Astrocyte (in vitro differentiated cells and primary cell): ENCODE data around the gene ELFN2. TPM values are rescaled to one million over a fixed set of nuclear protein-coding genes. Genes with fewer than 3 reads are reported as not detected.

Experiments used
- DNase-seq: peaks from one replicate; pipeline ENCODE4 v3.0.0-alpha.2; 2010; ENCODE audit warnings: low read depth
- FAIRE-seq: peaks from 2 replicates; lab custom pipeline; 2011; peaks lifted over from hg19 to GRCh38; lab: Jason Lieb, UNC
- H2AFZ ChIP-seq: 2 replicates; pipeline ENCODE4 v1.6.0; 2012; ENCODE audit warnings: low read depth, low read length, inconsistent platforms
- H3K27ac ChIP-seq: 2 replicates; pipeline ENCODE4 v1.5.1; 2011; ENCODE audit warnings: low read depth, low read length, inconsistent platforms
- H3K27me3 ChIP-seq: 2 replicates; pipeline ENCODE4 v1.6.0; 2011; ENCODE audit warnings: low read length, inconsistent platforms; ENCODE audit not compliant: insufficient read depth
- H3K36me3 ChIP-seq: 2 replicates; pipeline ENCODE4 v1.5.1; 2011; ENCODE audit warnings: low read length, inconsistent platforms; ENCODE audit not compliant: insufficient read depth
- H3K4me1 ChIP-seq: 2 replicates; pipeline ENCODE4 v1.5.1; 2011; ENCODE audit warnings: low read length, inconsistent platforms; ENCODE audit not compliant: insufficient read depth
- H3K4me2 ChIP-seq: 2 replicates; pipeline ENCODE4 v1.6.0; 2012; ENCODE audit warnings: low read length, inconsistent platforms
- H3K4me3 ChIP-seq: 2 replicates; pipeline ENCODE4 v1.5.1; 2011; ENCODE audit warnings: low read depth, mild to moderate bottlenecking, low read length, inconsistent platforms; ENCODE audit not compliant: insufficient read depth
- H3K79me2 ChIP-seq: 2 replicates; pipeline ENCODE4 v1.6.0; 2012; ENCODE audit warnings: mild to moderate bottlenecking, low read length, inconsistent platforms; ENCODE audit not compliant: insufficient read depth
- H3K9ac ChIP-seq: 2 replicates; pipeline ENCODE4 v1.6.0; 2012; ENCODE audit warnings: mild to moderate bottlenecking, low read length, inconsistent platforms
- H3K9me3 ChIP-seq: 2 replicates; pipeline ENCODE4 v1.5.1; 2012; ENCODE audit warnings: low read depth, mild to moderate bottlenecking, low read length, inconsistent platforms; ENCODE audit not compliant: insufficient read depth
- H4K20me1 ChIP-seq: 2 replicates; pipeline ENCODE4 v1.6.0; 2012; ENCODE audit warnings: low read length, inconsistent platforms; ENCODE audit not compliant: insufficient read depth
- H3K27ac Mint-ChIP-seq: one replicate; pipeline ENCODE4 v1.8.0; 2021; ENCODE audit warnings: mild to moderate bottlenecking, mixed read lengths; ENCODE audit not compliant: unreplicated experiment
- H3K27me3 Mint-ChIP-seq: one replicate; pipeline ENCODE4 v1.8.0; 2021; ENCODE audit warnings: low read depth, mixed read lengths; ENCODE audit not compliant: unreplicated experiment
- H3K36me3 Mint-ChIP-seq: one replicate; pipeline ENCODE4 v1.8.0; 2021; ENCODE audit warnings: low read depth, mixed read lengths; ENCODE audit not compliant: unreplicated experiment
- H3K4me1 Mint-ChIP-seq: one replicate; pipeline ENCODE4 v1.8.0; 2021; ENCODE audit warnings: low read depth, mixed read lengths; ENCODE audit not compliant: unreplicated experiment
- H3K4me3 Mint-ChIP-seq: one replicate; pipeline ENCODE4 v1.8.0; 2021; ENCODE audit warnings: mild to moderate bottlenecking, moderate library complexity, mixed read lengths; ENCODE audit not compliant: unreplicated experiment
- H3K9me3 Mint-ChIP-seq: one replicate; pipeline ENCODE4 v1.8.0; 2021; ENCODE audit warnings: mild to moderate bottlenecking, mixed read lengths; ENCODE audit not compliant: unreplicated experiment
- EZH2 ChIP-seq: IDR thresholded peaks from 2 replicates; pipeline ENCODE4 v1.6.1; 2012; ENCODE audit warnings: mild to moderate bottlenecking, low read length, inconsistent platforms; ENCODE audit not compliant: insufficient read depth
- total RNA-seq: library from RNA; stranded (reverse); gene quantifications from 2 replicates; pipeline ENCODE4 v1.2.1, GENCODE V29; 2021
- TF ChIP-seq, protein P1 (sequence below): IDR thresholded peaks from 2 replicates; pipeline ENCODE4 v1.5.1; 2011; ENCODE audit warnings: low read depth, mild to moderate bottlenecking, inconsistent platforms, low read length, moderate library complexity; ENCODE audit not compliant: insufficient read depth

Gene ELFN2
- total RNA-seq, 1 donor from 2014 or later = 2.8 TPM

- Mint-ChIP-seq H3K27me3 (peaks cover 64% of the 10 kb centered on the region), H3K9me3 (peaks cover 2% of the 10 kb centered on the region), H3K4me3 (no peak overlapping the region), H3K27ac (no peak overlapping the region), H3K4me1 (peaks cover 7% of the 10 kb centered on the region), H3K36me3 (peaks cover 5% of the 10 kb centered on the region)
- H3K36me3 ChIP-seq = no peaks in the 10 kb centered on the region
- FAIRE-seq (no peak), DNase-seq (no peak)
- H3K27ac ChIP-seq = no peak overlapping the region
- H3K4me3 ChIP-seq = no peak overlapping the region
- no peak overlapping the region for H2AFZ ChIP-seq
- no peaks in the 10 kb centered on the region for H3K79me2 ChIP-seq
- no peak for TF ChIP-seq EZH2
- TF ChIP-seq, protein P1, sequence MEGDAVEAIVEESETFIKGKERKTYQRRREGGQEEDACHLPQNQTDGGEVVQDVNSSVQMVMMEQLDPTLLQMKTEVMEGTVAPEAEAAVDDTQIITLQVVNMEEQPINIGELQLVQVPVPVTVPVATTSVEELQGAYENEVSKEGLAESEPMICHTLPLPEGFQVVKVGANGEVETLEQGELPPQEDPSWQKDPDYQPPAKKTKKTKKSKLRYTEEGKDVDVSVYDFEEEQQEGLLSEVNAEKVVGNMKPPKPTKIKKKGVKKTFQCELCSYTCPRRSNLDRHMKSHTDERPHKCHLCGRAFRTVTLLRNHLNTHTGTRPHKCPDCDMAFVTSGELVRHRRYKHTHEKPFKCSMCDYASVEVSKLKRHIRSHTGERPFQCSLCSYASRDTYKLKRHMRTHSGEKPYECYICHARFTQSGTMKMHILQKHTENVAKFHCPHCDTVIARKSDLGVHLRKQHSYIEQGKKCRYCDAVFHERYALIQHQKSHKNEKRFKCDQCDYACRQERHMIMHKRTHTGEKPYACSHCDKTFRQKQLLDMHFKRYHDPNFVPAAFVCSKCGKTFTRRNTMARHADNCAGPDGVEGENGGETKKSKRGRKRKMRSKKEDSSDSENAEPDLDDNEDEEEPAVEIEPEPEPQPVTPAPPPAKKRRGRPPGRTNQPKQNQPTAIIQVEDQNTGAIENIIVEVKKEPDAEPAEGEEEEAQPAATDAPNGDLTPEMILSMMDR = no peak
- peaks cover 55% of the 10 kb centered on the region for H4K20me1 ChIP-seq
- H3K4me2 ChIP-seq = no peak overlapping the region
- H3K9ac ChIP-seq = no peak overlapping the region
- H3K27me3 ChIP-seq = peaks cover 8% of the 10 kb centered on the region
- peaks cover 6% of the 10 kb centered on the region for H3K4me1 ChIP-seq
- H3K9me3 ChIP-seq = no peaks in the 10 kb centered on the region
Measured at GRCh38 chr22:37415210-37415609, 12.1 kb downstream of the ELFN2 start.

DNA sequence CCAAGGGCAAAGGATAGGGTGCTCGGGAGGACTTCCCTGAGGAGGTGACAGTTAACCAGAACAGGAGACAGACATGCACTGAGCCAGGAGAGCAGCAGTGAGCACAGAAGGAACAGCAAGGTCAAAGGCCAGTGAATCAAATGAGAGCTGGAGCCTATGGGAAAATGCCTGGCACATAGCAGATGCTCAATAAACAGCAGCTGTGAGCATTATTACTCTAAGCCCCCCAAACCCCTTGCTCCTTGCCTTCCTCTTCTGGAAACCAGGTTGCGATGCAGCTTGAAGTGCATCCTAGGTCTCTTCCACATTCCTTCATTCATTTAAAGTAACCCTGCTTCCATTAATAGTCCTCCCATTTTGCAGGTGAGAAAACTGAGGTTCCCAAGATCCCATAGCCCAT lies 13.0 kb downstream of the ELFN2 start:
- peaks cover 68% of the 10 kb centered on the region for H3K27me3 Mint-ChIP-seq

DNA sequence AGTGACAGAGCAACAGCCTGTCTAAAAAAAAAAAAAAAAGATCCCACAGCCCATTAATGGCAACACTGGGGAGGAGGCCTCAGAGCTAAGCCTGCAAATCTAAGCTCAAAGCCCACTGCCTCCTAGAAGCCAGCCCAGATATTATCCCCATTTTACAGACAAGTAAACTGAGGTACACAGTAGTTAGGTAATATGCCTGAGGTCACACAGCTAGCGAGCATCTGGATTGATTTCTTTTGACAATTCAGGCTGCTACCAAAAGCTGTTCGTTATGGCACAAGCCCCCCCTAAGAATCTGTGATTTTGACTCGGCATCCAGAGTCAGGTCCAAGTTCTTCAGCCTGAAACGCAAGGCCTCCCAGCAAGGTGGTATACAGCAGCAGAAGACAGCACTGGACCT lies 13.7 kb downstream of the ELFN2 start:
- peaks cover under 1% of the 10 kb centered on the region for H3K9me3 Mint-ChIP-seq
- TF ChIP-seq, protein P1 = no peak
- TF ChIP-seq EZH2 = no peak
- no peaks in the 10 kb centered on the region for H3K36me3 ChIP-seq
- H2AFZ ChIP-seq = no peak overlapping the region
- H3K27me3 ChIP-seq = peaks cover 3% of the 10 kb centered on the region
- H3K4me3 Mint-ChIP-seq = no peak overlapping the region
- no peaks in the 10 kb centered on the region for H3K9me3 ChIP-seq
- H3K27ac ChIP-seq = no peak overlapping the region
- H3K4me1 Mint-ChIP-seq = peaks cover 4% of the 10 kb centered on the region
- H3K4me3 ChIP-seq = no peak overlapping the region
- no peak for FAIRE-seq
- H3K4me2 ChIP-seq = no peak overlapping the region
- H3K36me3 Mint-ChIP-seq = peaks cover 3% of the 10 kb centered on the region
- no peaks in the 10 kb centered on the region for H3K79me2 ChIP-seq
- H4K20me1 ChIP-seq = peaks cover 53% of the 10 kb centered on the region
- no peak overlapping the region for H3K27ac Mint-ChIP-seq
- peaks cover 5% of the 10 kb centered on the region for H3K4me1 ChIP-seq
- no peak overlapping the region for H3K9ac ChIP-seq
- DNase-seq = no peak
- peaks cover 65% of the 10 kb centered on the region for H3K27me3 Mint-ChIP-seq

More for the DNA sequence above, 13.0 kb downstream of the ELFN2 start:
- H3K79me2 ChIP-seq = no peaks in the 10 kb centered on the region
- H3K4me3 ChIP-seq = no peak overlapping the region
- TF ChIP-seq, protein P1 = no peak
- no peak for TF ChIP-seq EZH2
- H3K9ac ChIP-seq = no peak overlapping the region
- no peaks in the 10 kb centered on the region for H3K36me3 ChIP-seq
- H3K27ac ChIP-seq = no peak overlapping the region
- peaks cover 2% of the 10 kb centered on the region for H3K9me3 Mint-ChIP-seq
- peaks cover 5% of the 10 kb centered on the region for H3K4me1 ChIP-seq
- peaks cover 6% of the 10 kb centered on the region for H3K27me3 ChIP-seq
- H3K4me3 Mint-ChIP-seq = no peak overlapping the region
- FAIRE-seq = no peak
- DNase-seq = no peak
- no peak overlapping the region for H3K4me2 ChIP-seq
- no peak overlapping the region for H3K27ac Mint-ChIP-seq
- no peaks in the 10 kb centered on the region for H3K9me3 ChIP-seq
- peaks cover 60% of the 10 kb centered on the region for H4K20me1 ChIP-seq
- no peak overlapping the region for H2AFZ ChIP-seq
- peaks cover 5% of the 10 kb centered on the region for H3K36me3 Mint-ChIP-seq
- peaks cover 5% of the 10 kb centered on the region for H3K4me1 Mint-ChIP-seq
